Epidermal melanocyte (primary cell): Measurements from ENCODE around the gene RNF141.

ENCODE experiments used
- DNase-seq: peaks from one replicate; pipeline ENCODE4 v3.0.0; 2011; ENCODE audit warnings: low spot score; ENCODE audit not compliant: insufficient read length

The RNF141 gene

GRCh38 chr11:10483174-10483573, 57.8 kb downstream of the RNF141 start:
- DNase-seq = no peak

- no peak for DNase-seq
These were observed 59.2 kb downstream of the RNF141 start for GRCh38 chr11:10481560-10482349.

GRCh38 chr11:10480760-10481159, 60.2 kb downstream of the RNF141 start:
- DNase-seq = no peak

- no peak for DNase-seq
These were observed 61.0 kb downstream of the RNF141 start for GRCh38 chr11:10480026-10480425.

- DNase-seq = no peak
These were observed 62.1 kb downstream of the RNF141 start for GRCh38 chr11:10478574-10479550.

- no peak for DNase-seq
These were observed 62.9 kb downstream of the RNF141 start for GRCh38 chr11:10478066-10478465.

- DNase-seq = no peak
These were observed 63.3 kb downstream of the RNF141 start for GRCh38 chr11:10477690-10478046.

- DNase-seq = no peak
These were observed 63.9 kb downstream of the RNF141 start for GRCh38 chr11:10476927-10477689.

GRCh38 chr11:10476342-10476741, 64.6 kb downstream of the RNF141 start:
- DNase-seq = no peak

- no peak for DNase-seq
These were observed 66.4 kb downstream of the RNF141 start for GRCh38 chr11:10474551-10474950.

GRCh38 chr11:10473371-10473770, 67.6 kb downstream of the RNF141 start:
- no peak for DNase-seq

GRCh38 chr11:10462746-10463300, 78.2 kb downstream of the RNF141 start:
- no peak for DNase-seq
